ENCODE data around the gene CLIC2.
A peak's percentile ranks its signal among the peaks of the same experiment; 100 is the strongest.
"Not testable (repeated sequence)": the region's sequence is repeated elsewhere in the genome, so short reads cannot be mapped to it uniquely, and the experiment has no call there.

Gene CLIC2

DNA sequence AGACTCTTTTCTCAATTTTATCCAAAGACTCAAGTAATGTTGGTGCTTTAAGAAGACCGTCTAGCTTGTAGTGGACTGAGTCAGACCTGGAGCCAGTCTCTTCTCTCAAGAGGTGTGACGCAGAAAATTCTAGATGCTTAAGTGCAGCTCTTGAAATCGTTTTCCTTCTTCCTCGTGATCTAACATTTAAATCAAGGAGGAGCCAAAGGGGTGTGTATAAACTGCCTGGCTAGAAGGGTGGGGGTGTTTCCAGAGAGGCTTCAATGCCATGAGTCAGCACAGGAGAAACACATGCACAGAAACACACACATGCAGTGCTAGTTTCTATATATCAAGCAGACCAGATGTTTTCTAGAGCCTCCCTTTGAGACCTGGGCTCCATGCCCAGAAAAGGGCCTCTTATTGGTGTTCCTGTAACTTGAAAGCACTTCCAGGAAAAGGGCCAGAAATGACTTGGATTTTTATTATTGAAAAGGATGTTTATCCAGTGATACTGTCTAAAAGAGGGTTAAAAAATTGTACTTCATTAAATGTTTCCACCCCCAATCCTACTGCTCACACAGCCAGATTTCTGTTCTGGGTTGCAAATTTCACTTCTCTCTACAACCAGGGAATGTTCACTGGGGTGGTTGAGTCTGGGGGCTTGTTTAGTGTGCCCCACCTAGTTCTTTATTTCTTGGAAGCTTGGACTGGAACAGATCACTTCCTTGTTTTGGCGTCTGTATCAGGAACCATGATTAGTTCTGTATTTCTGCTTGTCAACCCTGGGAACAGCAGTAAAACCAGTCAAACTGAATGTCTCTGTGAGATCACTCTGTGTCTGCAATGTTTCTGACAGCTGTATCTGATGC is at the start of gene CLIC2:
TSS of gene CLIC2 (minus strand) at position 129 of the 851 bp plus-strand sequence. CDS start 187 bp downstream, outside the sequence.
- DNase-seq = peak; percentile 63

DNA sequence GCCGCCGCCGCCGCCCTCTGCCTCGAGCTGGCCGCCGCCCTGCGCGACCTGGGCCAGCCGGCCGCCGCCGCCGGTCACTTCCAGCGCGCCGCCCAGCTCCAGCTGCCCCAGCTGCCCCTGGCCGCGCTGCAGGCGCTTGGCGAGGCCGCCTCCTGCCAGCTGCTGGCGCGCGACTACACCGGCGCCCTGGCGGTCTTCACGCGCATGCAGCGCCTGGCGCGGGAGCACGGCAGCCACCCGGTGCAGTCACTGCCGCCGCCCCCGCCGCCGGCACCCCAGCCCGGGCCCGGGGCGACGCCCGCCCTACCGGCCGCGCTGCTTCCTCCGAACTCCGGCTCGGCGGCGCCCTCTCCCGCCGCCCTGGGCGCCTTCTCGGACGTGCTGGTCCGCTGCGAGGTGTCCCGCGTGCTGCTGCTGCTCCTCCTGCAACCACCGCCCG is 48.1 kb upstream of the CLIC2 start:
- DNase-seq = not testable (repeated sequence)

DNA sequence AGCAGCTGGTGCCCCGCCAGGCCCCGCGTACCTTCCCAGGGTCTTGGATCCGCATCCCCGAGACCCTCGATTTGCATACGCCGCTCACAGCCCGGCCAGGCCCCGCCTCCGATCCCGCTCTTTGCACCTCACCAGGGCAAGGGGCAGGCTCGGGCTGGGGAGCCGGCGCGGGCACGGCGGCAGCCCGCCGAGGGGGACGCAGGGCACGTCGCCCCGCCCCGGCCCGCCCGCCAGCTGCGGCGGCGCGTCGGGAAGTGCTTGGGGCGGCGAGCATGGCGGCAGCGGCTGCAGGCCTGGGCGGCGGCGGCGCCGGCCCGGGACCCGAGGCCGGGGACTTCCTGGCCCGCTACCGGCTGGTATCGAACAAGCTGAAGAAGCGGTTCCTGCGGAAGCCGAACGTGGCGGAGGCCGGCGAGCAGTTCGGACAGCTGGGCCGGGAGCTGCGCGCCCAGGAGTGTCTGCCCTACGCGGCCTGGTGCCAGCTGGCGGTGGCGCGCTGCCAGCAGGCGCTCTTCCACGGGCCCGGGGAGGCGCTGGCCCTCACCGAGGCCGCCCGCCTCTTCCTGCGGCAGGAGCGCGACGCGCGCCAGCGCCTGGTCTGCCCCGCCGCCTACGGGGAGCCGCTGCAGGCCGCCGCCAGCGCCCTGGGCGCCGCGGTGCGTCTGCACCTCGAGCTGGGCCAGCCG is 47.6 kb upstream of the CLIC2 start, which contains the start of gene F8A2:
TSS of gene F8A2 (plus strand) at position 253 of the 686 bp plus-strand sequence. CDS start at position 273, 20 bp downstream.
- not testable (repeated sequence) for DNase-seq

GRCh38 chrX:155379802-155380201 is 45.4 kb upstream of the CLIC2 start:
- DNase-seq = not testable (repeated sequence)

DNA sequence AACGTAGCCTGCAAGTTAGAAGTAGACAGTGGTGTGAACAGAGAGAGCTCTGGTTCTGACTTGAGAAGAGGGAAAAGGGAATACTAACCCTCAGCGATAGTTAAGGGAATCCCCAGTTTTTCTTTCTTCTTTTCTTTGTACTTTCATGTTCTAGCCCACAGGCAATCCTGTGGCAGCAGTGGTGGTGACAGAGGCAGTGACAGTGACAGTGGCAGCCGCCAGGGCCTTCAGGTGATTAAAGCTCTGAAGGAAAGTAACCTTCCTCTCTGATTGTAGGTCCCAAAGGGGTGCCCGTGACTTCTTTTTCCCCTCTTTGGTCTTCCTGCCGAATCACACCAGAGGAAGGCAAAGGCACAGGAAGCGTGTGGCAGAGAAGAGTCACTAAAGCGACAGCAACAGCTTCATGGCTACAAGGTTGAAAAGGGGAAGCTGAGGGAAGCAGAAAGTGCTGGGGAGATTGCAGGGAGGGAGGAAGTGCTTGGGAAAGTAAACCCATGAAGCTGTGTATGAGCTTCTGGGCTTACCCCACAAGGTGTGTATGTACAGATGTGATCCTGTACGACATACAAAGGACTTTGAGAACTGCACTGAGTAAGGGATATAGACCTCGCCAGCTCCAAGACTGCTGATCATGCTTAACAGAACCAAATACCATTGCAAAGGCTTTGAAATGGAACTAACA is 39.5 kb upstream of the CLIC2 start:
- not testable (repeated sequence) for DNase-seq

GRCh38 chrX:155363712-155364111 is 29.3 kb upstream of the CLIC2 start:
- not testable (repeated sequence) for DNase-seq

- not testable (repeated sequence) for DNase-seq
Measured at GRCh38 chrX:155349448-155349847, 15.0 kb upstream of the CLIC2 start.

- DNase-seq = not testable (repeated sequence)
Measured at GRCh38 chrX:155345689-155346088, 11.3 kb upstream of the CLIC2 start.

DNA sequence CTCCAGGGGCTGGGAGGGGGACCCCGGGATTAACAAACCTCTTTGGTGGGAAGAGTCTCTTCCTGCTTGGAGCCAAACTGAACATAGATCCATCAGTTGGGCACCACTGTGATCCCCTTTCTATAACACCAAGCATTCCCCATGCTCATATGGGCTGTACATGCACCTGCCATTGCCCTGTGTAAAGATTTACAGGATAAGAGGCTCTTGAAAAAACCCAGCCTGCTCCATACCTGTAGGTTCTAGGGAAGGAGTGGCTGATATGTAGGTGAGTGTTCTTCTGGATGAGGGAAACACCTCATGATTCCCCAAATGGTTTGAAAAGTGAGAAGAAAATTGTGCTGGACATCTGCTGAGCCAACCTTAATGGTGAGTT is 911 bp upstream of the CLIC2 start:
- DNase-seq = not testable (repeated sequence)

GRCh38 chrX:155333544-155334100 is 792 bp downstream of the CLIC2 start:
- DNase-seq = no peak

GRCh38 chrX:155330992-155331391 is 3.4 kb downstream of the CLIC2 start:
- DNase-seq = no peak

DNA sequence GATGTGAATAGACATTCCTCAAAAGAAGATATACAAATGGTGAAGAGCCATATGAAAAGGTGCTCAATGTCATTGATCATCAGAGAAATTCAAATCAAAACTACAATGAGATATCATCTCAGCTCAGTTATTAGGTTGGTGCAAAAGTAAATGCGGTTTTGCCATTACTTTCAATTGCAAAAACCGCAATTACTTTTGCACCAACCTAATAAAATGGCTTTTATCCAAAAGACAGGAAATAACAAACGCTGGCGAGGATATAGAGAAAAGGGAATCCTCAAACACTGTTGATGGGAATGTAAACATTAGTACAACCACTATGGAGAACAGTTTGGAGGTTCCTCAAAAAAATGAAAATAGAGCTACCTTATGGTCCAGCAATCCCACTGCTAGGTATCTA is 5.1 kb downstream of the CLIC2 start:
- DNase-seq = no peak

DNA sequence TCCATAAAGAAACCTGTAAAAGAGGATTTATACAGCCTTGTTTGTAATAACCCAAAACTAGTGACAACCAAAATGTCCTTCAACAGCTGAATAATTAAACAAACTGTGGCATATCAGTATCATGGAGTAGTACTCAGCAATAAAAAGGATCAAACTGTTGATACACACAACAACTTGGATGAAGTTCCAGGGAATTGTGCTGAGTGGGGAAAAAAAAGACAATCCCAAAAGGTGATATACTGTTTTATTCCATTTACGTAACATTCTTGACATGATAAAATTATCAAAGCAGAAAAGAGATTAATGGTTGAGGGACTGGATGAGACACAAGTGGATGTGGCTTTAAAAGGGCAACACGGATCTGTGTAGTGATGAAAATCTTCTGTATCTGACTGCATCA is 7.8 kb downstream of the CLIC2 start:
- DNase-seq = no peak

DNA sequence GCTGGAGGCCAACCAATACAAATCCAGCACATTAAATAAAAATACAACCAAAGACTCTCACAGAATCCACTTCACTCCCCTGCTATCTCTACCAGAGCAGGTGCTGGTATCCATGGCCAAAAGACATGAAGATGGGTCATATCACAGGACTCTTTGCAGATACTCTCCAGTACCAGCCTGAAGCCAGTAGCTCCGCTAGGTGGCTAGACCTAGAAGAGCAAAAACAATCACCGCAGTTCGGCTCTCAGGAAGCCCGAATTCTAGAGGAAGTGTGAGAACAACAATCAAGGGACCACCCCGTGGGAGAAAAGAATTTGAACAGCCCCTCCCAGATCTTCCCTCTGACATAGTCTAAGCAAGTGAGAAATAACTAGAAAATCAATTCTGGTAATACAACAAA is 20.2 kb downstream of the CLIC2 start:
- no peak for DNase-seq

- no peak for DNase-seq
Measured at GRCh38 chrX:155313766-155314165, 20.6 kb downstream of the CLIC2 start.

GRCh38 chrX:155293771-155294170 is 40.6 kb downstream of the CLIC2 start:
- no peak for DNase-seq

GRCh38 chrX:155279873-155280272 is 54.5 kb downstream of the CLIC2 start:
- DNase-seq = no peak

- DNase-seq = no peak
Measured at GRCh38 chrX:155270969-155271368, 63.4 kb downstream of the CLIC2 start.

DNA sequence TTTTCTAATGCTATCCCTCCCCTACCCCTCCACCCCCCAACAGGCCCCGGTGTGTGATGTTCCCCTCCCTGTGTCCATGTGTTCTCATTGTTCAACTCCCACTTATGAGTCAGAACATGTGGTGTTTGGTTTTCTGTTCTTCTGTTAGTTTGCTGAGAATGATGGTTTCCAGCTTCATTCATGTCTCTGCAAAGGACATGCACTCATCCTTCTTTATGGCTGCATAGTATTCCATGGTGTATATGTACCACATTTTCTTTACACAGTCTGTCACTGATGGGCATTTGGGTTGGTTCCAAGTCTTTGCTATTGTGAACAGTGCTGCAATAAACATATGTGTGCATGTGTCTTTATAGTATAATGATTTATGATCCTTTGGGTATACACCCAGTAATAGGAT is 66.4 kb downstream of the CLIC2 start:
- not testable (repeated sequence) for DNase-seq

- DNase-seq = no peak
Measured at GRCh38 chrX:155266439-155266838, 68.0 kb downstream of the CLIC2 start.

DNA sequence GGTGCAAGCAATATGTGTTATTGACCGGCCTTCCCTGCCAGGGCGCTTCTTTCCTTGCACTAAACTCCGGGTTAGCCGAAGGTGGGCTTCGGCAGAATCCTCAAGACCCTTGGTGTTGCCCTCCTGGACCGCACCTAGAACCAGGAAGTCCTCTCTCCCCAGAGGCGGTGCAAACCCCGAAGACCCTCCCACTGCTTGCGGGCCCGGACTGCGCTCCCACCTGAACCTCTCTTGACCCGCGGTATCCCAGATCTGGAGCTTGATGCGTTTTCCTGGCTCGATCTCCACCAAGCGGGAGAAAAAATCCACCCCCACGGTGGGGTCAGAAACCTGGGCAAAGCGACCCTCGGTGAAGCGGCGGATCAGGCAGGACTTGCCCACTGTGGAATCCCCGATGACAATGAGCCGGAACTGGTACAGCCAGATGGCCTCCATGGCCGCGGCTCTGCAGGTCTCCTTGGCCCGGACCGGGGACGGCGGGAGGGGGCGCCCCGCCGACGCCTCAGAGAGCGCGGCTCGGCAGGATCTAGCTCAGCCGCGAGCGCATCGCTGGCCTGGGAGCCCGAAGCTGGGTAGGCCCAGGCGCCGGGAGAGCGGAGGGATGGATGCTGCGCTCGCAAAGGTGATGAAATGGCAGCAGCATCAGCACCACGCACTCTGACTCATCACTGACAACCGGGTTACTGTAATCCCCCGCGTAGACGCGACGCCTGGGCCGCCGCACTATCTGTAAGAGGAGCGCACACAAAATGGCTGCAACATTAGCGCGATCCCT is 70.4 kb downstream of the CLIC2 start, which contains the start of gene RAB39B:
TSS of gene RAB39B (minus strand) at position 638 of the 775 bp plus-strand sequence. CDS start at position 435, 203 bp downstream.
- DNase-seq = peak; percentile 33

Data from NCI-H2029 (cell line).